ENCODE results near the gene SH2D6. TPM values are rescaled to one million over a fixed set of nuclear protein-coding genes. Genes with fewer than 3 reads are reported as not detected.

Gene SH2D6
- total and polyA plus RNA-seq, 8 donors: 0.42 to 1.3 (median 0.80) TPM

DNA sequence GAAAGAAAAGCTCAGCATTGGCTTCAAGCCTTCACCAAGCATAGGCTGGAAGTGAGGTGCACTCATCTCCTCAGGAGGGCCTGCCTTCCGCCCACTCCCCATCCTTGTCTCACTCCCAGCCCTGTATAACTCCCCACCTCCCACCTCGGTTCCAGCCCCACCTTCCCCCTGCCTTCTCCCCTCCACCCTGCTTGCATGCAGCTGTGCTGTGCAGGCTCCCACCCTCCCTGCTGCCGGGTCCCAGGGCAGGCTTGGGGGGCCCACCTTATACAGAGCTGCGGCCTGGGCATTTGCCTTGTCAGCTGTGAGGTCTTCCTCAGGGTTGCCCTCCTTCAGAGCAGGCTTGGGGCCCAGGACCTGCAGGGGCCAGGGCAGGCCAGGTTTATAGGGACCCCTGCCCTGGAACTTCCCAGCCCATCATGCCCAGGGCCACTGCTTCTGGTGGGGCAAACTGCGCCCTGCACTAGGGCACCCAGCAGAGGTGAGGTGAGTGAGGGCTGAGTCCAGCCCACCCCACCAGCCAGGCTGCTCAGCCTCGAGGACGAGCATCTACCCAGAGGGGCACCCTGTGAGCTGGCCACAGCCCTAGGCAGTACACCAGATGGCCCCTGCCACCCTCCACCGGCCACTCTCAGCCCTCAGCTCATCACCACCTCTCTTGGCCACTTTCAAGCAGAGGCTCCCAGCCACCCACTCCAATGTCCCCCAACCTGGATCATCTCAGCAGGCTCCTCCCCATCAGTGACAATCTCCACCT lies 19.9 kb upstream of the SH2D6 start:
- Histone ChIP-seq H3K36me3 (peaks cover 0 to 86% of the 10 kb centered on the region in 2 donors), H3K27ac (no peak overlapping the region), H3K9me3 (peaks cover 0 to 1% of the 10 kb centered on the region in 2 donors), H3K4me3 (no peak overlapping the region), H3K4me1 (peaks cover 0 to 16% of the 10 kb centered on the region in 2 donors), H3K27me3 (no peaks in the 10 kb centered on the region)
- intact Hi-C loops (cut with DNase I): no loop called here
- TF ChIP-seq, protein P1, sequence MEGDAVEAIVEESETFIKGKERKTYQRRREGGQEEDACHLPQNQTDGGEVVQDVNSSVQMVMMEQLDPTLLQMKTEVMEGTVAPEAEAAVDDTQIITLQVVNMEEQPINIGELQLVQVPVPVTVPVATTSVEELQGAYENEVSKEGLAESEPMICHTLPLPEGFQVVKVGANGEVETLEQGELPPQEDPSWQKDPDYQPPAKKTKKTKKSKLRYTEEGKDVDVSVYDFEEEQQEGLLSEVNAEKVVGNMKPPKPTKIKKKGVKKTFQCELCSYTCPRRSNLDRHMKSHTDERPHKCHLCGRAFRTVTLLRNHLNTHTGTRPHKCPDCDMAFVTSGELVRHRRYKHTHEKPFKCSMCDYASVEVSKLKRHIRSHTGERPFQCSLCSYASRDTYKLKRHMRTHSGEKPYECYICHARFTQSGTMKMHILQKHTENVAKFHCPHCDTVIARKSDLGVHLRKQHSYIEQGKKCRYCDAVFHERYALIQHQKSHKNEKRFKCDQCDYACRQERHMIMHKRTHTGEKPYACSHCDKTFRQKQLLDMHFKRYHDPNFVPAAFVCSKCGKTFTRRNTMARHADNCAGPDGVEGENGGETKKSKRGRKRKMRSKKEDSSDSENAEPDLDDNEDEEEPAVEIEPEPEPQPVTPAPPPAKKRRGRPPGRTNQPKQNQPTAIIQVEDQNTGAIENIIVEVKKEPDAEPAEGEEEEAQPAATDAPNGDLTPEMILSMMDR (IDR thresholded peaks at IDR 0.05): no peak
- no peak for ATAC-seq
- peak in 1 of 4 donors; percentile 24 for DNase-seq

DNA sequence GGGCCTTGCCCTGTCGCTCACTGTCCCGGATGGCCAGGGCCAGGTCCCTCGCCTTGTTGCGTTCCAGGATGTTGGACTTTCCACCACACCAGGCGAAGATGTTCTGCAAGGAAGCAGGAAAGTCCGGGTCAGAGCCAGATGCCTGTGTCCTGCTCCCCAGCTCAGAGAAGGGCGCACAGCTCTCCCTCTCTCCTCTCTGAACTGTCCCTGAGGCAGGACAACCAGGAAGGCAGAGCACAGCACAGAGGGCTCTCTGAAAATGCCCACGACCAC lies 19.4 kb upstream of the SH2D6 start:
- no peak overlapping the region for H3K27ac ChIP-seq
- H3K36me3 ChIP-seq: peaks cover 0 to 83% of the 10 kb centered on the region in 2 donors
- no peak overlapping the region for H3K4me3 ChIP-seq
- DNase-seq (no peak), ATAC-seq (no peak)
- intact Hi-C loops (cut with DNase I): no loop called here
- H3K27me3 ChIP-seq: no peaks in the 10 kb centered on the region
- peaks cover 0 to 3% of the 10 kb centered on the region in 2 donors for H3K9me3 ChIP-seq
- peaks cover 0 to 16% of the 10 kb centered on the region in 2 donors for H3K4me1 ChIP-seq
- TF ChIP-seq, protein P1 (IDR thresholded peaks at IDR 0.05): no peak

DNA sequence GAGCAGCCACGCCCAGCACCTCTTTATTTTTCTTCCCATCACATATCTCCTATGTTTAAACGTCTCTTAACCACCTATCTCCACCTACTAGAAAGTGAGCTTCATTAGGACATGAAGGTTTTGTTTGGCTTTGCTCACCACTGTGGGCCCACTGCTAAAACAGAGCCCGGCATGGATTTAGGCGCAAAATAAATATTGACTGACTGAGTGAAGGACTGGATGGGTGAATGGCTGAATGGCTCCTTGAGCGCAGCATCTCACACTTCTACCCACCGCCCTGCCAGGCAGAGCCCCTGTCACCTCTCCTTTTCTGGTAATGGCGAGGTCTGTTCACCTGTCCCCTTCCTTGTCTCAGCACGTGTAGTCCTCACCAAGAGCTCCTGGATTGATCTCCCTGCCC lies 18.5 kb upstream of the SH2D6 start:
- no peak overlapping the region for H3K27ac ChIP-seq

DNA sequence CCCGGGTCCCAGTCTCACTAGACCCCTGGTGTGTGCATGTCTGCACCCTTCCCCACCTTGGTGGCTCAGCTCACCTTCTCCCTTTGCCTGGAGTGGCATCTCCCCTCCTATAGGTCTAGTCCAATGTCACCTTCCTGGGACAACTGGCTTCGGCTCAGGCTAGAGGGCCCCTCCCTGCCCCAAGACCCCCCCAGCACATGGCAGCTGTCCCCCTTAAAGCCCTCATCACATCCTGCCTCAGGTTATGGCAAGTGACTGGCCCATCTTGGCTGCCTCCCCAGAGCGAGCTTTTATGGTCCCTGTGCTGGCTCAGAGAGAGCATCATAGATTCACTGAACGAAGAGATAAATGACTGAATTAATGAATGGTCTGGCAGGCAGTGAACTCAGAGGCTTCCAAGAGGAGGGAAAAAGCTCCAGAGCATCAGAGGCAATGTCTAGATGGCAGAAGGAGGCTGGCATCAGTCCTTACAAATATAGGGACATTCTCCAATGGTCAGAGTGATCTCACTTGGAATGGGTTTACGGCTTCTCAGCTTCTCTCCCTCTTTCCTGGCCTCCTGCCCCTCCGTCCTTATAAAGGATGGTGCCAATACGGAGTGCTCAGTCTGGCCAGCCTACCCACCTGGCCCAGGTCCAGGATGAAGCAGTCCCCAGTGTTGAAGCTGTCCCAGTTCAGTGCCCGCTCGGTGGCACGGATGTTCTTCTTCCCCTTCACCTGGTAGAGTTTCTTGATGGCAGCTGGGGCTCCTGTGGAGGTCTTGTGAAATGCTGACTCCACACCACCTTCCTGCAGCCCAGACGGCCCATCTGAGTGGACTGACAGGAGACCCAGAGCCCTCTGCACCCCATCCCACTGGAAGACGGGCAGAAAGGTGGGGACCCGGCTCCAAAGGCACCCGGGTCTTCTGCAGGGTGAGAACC lies 17.7 kb upstream of the SH2D6 start:
- TF ChIP-seq, protein P1 (IDR thresholded peaks at IDR 0.05): no peak
- no peak for ATAC-seq
- peaks cover 0 to 27% of the 10 kb centered on the region in 2 donors for H3K4me1 ChIP-seq
- peak in 1 of 4 donors; percentile 28 for DNase-seq
- H3K36me3 ChIP-seq: peaks cover 0 to 70% of the 10 kb centered on the region in 2 donors
- no peak overlapping the region for H3K4me3 ChIP-seq
- intact Hi-C loops (cut with DNase I): no loop called here
- no peaks in the 10 kb centered on the region for H3K27me3 ChIP-seq
- peaks cover 0 to 3% of the 10 kb centered on the region in 2 donors for H3K9me3 ChIP-seq
- no peak overlapping the region for H3K27ac ChIP-seq

More for the DNA sequence above, 18.5 kb upstream of the SH2D6 start:
- H3K9me3 ChIP-seq: peaks cover 0 to 3% of the 10 kb centered on the region in 2 donors
- peaks cover 0 to 77% of the 10 kb centered on the region in 2 donors for H3K36me3 ChIP-seq
- no peaks in the 10 kb centered on the region for H3K27me3 ChIP-seq
- peaks cover 0 to 21% of the 10 kb centered on the region in 2 donors for H3K4me1 ChIP-seq
- peak in 1 of 4 donors; percentile 5 for DNase-seq
- intact Hi-C loops (cut with DNase I): no loop called here
- ATAC-seq: no peak
- TF ChIP-seq, protein P1 (IDR thresholded peaks at IDR 0.05): no peak
- no peak overlapping the region for H3K4me3 ChIP-seq

DNA sequence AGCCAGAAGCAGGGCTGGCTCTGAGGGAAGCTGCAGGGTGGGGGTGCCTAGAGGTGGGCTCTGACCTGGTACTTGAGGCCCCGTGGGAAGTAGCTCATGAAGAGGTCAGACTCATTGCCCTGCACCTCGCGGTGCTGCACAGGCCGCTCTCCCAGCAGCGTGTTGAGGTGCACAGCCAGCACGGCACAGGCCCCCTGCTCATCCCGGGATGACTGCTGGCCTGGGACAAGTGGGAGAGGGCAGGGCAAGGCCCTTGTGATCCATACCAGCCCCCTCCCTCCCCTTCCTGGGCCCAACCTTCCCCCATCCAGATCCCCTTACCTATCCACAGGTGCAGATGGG lies 17.1 kb upstream of the SH2D6 start:
- H3K36me3 ChIP-seq: peaks cover 0 to 63% of the 10 kb centered on the region in 2 donors
- peaks cover 0 to 3% of the 10 kb centered on the region in 2 donors for H3K9me3 ChIP-seq
- DNase-seq (no peak), ATAC-seq (no peak)
- TF ChIP-seq, protein P1 (IDR thresholded peaks at IDR 0.05): no peak
- intact Hi-C loops (cut with DNase I): no loop called here
- H3K4me1 ChIP-seq: peaks cover 0 to 33% of the 10 kb centered on the region in 2 donors
- H3K27ac ChIP-seq: no peak overlapping the region
- H3K4me3 ChIP-seq: no peak overlapping the region
- no peaks in the 10 kb centered on the region for H3K27me3 ChIP-seq

Measured in left lung (tissue), 10 donors.